Neutrophil (primary cell): ENCODE results near the gene C22orf23.
A peak's percentile ranks its signal among the peaks of the same experiment; 100 is the strongest.

Experiments
- H3K27ac ChIP-seq: fragments of 200-600 bp; sonication (generic); 2 replicates; pipeline ENCODE4 v1.5.1; 2016; ENCODE audit warnings: mild to moderate bottlenecking, moderate library complexity
- H3K27me3 ChIP-seq: fragments of 200-600 bp; sonication (generic); 2 replicates; pipeline ENCODE4 v1.6.0; 2016; ENCODE audit warnings: mild to moderate bottlenecking
- H3K36me3 ChIP-seq: fragments of 200-600 bp; sonication (generic); 2 replicates; pipeline ENCODE4 v1.5.1; 2017
- H3K4me1 ChIP-seq, 2 experiments: fragments of 200-600 bp in 1 of 2; sonication (generic) in 1 of 2; 1 replicate in 1 of 2; 2 replicates in 1 of 2; pipeline versions ENCODE4 v1.5.1 to v1.6.1; 2013 to 2016; ENCODE audit warnings: low read depth in 1 of 2, low read length in 1 of 2, mild to moderate bottlenecking in 1 of 2, moderate library complexity in 1 of 2; ENCODE audit not compliant: control insufficient read depth in 1 of 2, insufficient read depth in 1 of 2
- H3K4me3 ChIP-seq, 2 experiments: fragments of 200-600 bp in 1 of 2; sonication (generic) in 1 of 2; 1 replicate in 1 of 2; 2 replicates in 1 of 2; pipeline ENCODE4 v1.5.1; 2013 to 2016; ENCODE audit warnings: low read depth in 1 of 2, low read length in 1 of 2, mild to moderate bottlenecking in 1 of 2, moderate library complexity in 1 of 2
- H3K9me3 ChIP-seq: fragments of 200-600 bp; sonication (generic); 2 replicates; pipeline ENCODE4 v1.5.1; 2016
- CTCF ChIP-seq: fragments of 200-600 bp; sonication (generic); IDR thresholded peaks from 2 replicates; pipeline ENCODE4 v1.5.1; 2016; ENCODE audit warnings: antibody characterized with exemption

Gene C22orf23

GRCh38 chr22:37896181-37896592, 57.2 kb downstream of the C22orf23 start:
- no peaks in the 10 kb centered on the region for H3K9me3 ChIP-seq
- H3K4me3 ChIP-seq = no peak overlapping the region
- peaks cover 20% of the 10 kb centered on the region for H3K36me3 ChIP-seq
- no peaks in the 10 kb centered on the region for H3K27me3 ChIP-seq
- H3K27ac ChIP-seq = peak overlapping the region; percentile 75
- H3K4me1 ChIP-seq = peaks cover 13% of the 10 kb centered on the region in 2 experiments
- TF ChIP-seq CTCF = no peak

GRCh38 chr22:37894939-37895670, 58.3 kb downstream of the C22orf23 start:
- H3K9me3 ChIP-seq = no peaks in the 10 kb centered on the region
- peaks cover 13% of the 10 kb centered on the region in 2 experiments for H3K4me1 ChIP-seq
- no peak for TF ChIP-seq CTCF
- H3K27ac ChIP-seq = peak overlapping the region; percentile 18
- H3K27me3 ChIP-seq = no peaks in the 10 kb centered on the region
- peaks cover 31% of the 10 kb centered on the region for H3K36me3 ChIP-seq
- H3K4me3 ChIP-seq = no peak overlapping the region

DNA sequence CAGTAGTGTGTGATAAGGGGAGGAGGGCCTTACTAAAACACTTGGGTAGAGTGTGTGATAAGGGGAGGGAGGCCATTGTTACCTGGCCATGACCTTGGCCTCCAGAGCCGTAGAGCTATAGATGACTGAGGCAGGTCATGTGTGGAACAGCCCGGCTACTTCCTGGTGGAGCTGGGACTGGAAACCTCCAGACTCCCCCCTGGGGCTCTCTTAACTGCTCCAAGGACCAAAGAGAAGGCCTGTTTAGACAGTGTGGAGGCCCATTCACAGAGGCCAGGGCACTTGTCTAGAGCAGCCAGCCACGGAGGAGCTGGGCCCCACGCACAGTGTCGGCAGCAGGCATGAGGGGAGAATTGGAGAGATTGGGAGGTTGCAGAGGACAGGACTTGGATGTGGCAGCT, 59.8 kb downstream of the C22orf23 start:
- TF ChIP-seq CTCF = no peak
- Histone ChIP-seq H3K9me3 (no peaks in the 10 kb centered on the region), H3K4me1 (peaks cover 13% of the 10 kb centered on the region in 2 experiments), H3K36me3 (peaks cover 46% of the 10 kb centered on the region), H3K27ac (no peak overlapping the region), H3K27me3 (no peaks in the 10 kb centered on the region), H3K4me3 (no peak overlapping the region)
